Epithelial cell of proximal tubule (primary cell): Measurements from ENCODE around the gene DCTN2. TPM values are rescaled to one million over a fixed set of nuclear protein-coding genes. Genes with fewer than 3 reads are reported as not detected.

Experiments
- DNase-seq: peaks from one replicate; pipeline ENCODE4 v3.0.0-alpha.2; 2011; ENCODE audit warnings: low read depth
- H3K4me3 ChIP-seq: 2 replicates; pipeline ENCODE4 v1.5.1; 2011; ENCODE audit warnings: low read depth, mild to moderate bottlenecking, low read length
- CTCF ChIP-seq: conservative IDR thresholded peaks from 2 replicates; pipeline ENCODE4 v1.5.1; 2012; ENCODE audit warnings: low read depth, mild to moderate bottlenecking, low read length
- total RNA-seq: library from RNA; depleted of rRNA; stranded (reverse); fragments of >200 nt; gene quantifications from 2 replicates; pipeline ENCODE4 v1.2.3, GENCODE V29; 2015

The DCTN2 gene
- total RNA-seq, 1 donor from 2014 or later: 140 TPM

DNA sequence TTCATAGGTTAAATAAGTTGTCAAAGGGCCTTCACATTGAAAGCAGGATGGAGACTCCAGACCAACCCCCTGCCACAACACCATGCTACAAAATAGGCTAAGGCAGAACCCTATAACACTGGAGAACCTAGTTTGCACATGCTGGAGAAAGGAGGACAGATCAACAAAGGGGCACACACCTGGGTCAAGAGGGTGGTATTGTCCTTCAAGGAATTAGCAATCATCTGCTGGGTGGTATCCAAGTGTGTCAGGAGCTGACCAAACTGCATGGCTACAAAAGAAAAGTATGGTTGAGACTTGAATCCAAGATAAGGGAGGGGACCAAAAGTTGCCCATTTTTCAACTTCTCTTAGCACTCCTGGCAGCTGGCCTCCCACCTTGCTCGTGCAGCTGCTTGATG lies 15.2 kb downstream of the DCTN2 start:
- no peak for TF ChIP-seq CTCF
- no peak overlapping the region for H3K4me3 ChIP-seq
- no peak for DNase-seq

GRCh38 chr12:57530396-57531142 lies 16.4 kb downstream of the DCTN2 start:
- no peak for DNase-seq
- H3K4me3 ChIP-seq: no peak overlapping the region
- TF ChIP-seq CTCF: no peak

GRCh38 chr12:57529831-57530230 lies 17.2 kb downstream of the DCTN2 start:
- no peak for DNase-seq
- no peak for TF ChIP-seq CTCF
- no peak overlapping the region for H3K4me3 ChIP-seq

DNA sequence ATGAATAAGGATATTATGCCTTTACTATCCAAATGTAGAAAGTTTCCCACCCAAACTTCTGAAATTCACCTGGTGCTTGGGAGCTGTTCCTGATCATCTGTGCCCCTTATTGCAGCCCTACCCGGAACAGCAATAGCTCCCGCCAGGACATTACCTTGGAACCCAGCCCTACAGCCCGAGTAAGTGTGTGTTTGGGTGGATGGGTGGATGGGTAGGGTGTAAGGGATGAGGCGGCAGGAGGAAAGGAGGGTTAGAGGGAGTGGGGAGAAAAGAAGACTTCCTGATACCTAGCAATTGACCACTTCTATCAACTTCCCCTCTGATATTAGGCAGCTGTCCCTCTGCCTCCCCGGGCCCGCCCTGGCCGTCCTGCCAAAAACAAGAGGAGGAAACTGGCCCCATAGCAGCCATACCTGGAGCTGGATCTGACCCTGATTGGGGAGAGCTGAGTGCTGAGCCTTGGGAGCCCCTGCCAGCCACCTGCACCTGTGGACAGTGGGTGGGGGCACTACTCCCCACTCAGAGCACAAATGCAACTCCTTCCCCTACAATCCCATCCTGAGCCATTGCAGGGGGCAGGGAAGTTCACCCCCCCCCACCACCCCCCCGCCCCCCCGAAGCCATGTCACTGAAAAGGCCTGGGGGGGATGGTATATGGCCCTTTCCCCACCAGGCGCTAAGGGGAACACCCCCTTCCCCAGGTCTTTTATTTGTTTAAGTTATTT lies 18.0 kb downstream of the DCTN2 start:
- no peak overlapping the region for H3K4me3 ChIP-seq
- DNase-seq: no peak
- TF ChIP-seq CTCF: no peak

DNA sequence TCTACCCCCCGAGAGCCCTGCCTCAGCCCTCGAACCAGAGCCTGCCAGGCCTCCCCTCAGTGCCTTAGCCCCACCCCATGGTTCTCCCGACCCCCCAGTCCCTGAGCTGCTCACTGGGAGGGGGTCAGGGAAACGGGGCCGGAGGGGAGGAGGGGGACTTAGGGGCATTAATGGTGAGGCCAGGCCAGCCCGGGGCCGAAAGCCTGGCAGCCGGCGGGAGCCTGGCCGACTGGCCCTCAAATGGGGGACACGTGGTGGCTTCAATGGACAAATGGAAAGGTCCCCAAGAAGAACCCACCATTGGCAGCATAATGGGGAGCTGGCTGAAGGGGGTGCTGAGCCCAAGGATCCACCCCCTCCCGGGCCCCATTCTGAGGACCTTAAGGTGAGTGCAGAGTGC lies 18.8 kb downstream of the DCTN2 start:
- H3K4me3 ChIP-seq: no peak overlapping the region
- no peak for TF ChIP-seq CTCF
- DNase-seq: no peak

GRCh38 chr12:57527184-57527583 lies 19.8 kb downstream of the DCTN2 start:
- no peak for DNase-seq
- TF ChIP-seq CTCF: no peak
- H3K4me3 ChIP-seq: no peak overlapping the region
